ENCODE data around the gene CBFA2T3. TPM values are rescaled to one million over a fixed set of nuclear protein-coding genes. Genes with fewer than 3 reads are reported as not detected.

CBFA2T3 gene
- total and polyA plus RNA-seq, 2 of the 13 experiments (the other 11 are each of a cell fraction or from before 2014, with no cell fraction given), result 0.05 TPM; not detected in 1

- TF ChIP-seq JUNB (CRISPR knock-in tag; IDR thresholded peaks at IDR 0.05; ENCODE audit: borderline replicate concordance), result 0 out of 2 replicates have a peak, but pooled peaks have one; percentile 18
- 0 out of 2 replicates have a peak, but pooled peaks have one; percentile 30 for TF ChIP-seq ZNF589 (CRISPR knock-in tag; conservative IDR thresholded peaks at IDR 0.05)
- no peak for TF ChIP-seq ZNF329 (CRISPR knock-in tag; IDR thresholded peaks at IDR 0.05; ENCODE audit: low read depth)
These were observed 61.2 kb downstream of the CBFA2T3 start (continued) for GRCh38 chr16:88915639-88916327.

- no peak overlapping the region for H3K27ac ChIP-seq (ENCODE audit: extremely low read length, insufficient read depth, low read length)
- H2AFZ ChIP-seq (ENCODE audit: low read length), result no peak overlapping the region
- ChIA-PET POLR2A (no interaction called here), CTCF (ENCODE audit: low intra/inter-chr PET ratio, low total read pairs) (no interaction called here)
- WGBS (ENCODE audit: low lambda C conversion rate), result 13% methylated on average over 11 of the region's 20 CpGs
- no peak overlapping the region for H3K4me3 ChIP-seq (replicated peaks in 1 of 3; ENCODE audit: insufficient read depth in 1 of 3, low read depth in 2 of 3, low read length in 3 of 3)
- no TSS peak for BruUV-seq (replicated peaks)
- in situ Hi-C loops (cut with HindIII; ENCODE audit: extremely low pct_ligation_motif_present, low pct_unique_long_range_greater_than_20kb) (no loop called here), intact Hi-C loops (cut with micrococcal nuclease; ENCODE audit: unreplicated experiment) (no loop called here)
- H4K20me1 ChIP-seq (ENCODE audit: insufficient read depth, low read length), result no peaks in the 10 kb centered on the region
- ATAC-seq (no peak), DNase-seq (ENCODE audit: low spot score) (no peak), FAIRE-seq (no peak)
- peaks cover 38 to 85% of the 10 kb centered on the region in 2 experiments for H3K27me3 ChIP-seq (ENCODE audit: control insufficient read depth in 1 of 2, insufficient read depth in 2 of 2, low read length in 2 of 2)
- H3K4me2 ChIP-seq (ENCODE audit: low read depth, low read length), result no peak overlapping the region
- H3K36me3 ChIP-seq (replicated peaks in 1 of 2; ENCODE audit: control insufficient read depth in 1 of 2, insufficient read depth in 2 of 2, low read length in 2 of 2), result no peaks in the 10 kb centered on the region
- no peaks in the 10 kb centered on the region for H3K79me2 ChIP-seq (ENCODE audit: insufficient read depth, low read length)
- no peaks in the 10 kb centered on the region for H3K4me1 ChIP-seq (ENCODE audit: insufficient read depth, low read length)
- H3K9me3 ChIP-seq (ENCODE audit: low read length), result no peaks in the 10 kb centered on the region
- no peak overlapping the region for H3K9ac ChIP-seq (ENCODE audit: insufficient read depth, low read depth, low read length)
- TF ChIP-seq SP4 (CRISPR knock-in tag; IDR thresholded peaks at IDR 0.05), result no peak
- no peak for TF ChIP-seq SMAD9 (CRISPR knock-in tag; IDR thresholded peaks at IDR 0.05)
- TF ChIP-seq RARG (CRISPR knock-in tag; IDR thresholded peaks at IDR 0.05; ENCODE audit: low read depth), result no peak
- TF ChIP-seq, protein P1, sequence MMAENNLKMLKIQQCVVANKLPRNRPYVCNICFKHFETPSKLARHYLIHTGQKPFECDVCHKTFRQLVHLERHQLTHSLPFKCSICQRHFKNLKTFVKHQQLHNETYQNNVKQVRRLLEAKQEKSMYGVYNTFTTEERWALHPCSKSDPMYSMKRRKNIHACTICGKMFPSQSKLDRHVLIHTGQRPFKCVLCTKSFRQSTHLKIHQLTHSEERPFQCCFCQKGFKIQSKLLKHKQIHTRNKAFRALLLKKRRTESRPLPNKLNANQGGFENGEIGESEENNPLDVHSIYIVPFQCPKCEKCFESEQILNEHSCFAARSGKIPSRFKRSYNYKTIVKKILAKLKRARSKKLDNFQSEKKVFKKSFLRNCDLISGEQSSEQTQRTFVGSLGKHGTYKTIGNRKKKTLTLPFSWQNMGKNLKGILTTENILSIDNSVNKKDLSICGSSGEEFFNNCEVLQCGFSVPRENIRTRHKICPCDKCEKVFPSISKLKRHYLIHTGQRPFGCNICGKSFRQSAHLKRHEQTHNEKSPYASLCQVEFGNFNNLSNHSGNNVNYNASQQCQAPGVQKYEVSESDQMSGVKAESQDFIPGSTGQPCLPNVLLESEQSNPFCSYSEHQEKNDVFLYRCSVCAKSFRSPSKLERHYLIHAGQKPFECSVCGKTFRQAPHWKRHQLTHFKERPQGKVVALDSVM (CRISPR knock-in tag; IDR thresholded peaks at IDR 0.05), result no peak
- TF ChIP-seq NFATC3 (CRISPR knock-in tag; IDR thresholded peaks at IDR 0.05), result no peak
- TF ChIP-seq REPIN1 (CRISPR knock-in tag; IDR thresholded peaks at IDR 0.05; ENCODE audit: borderline replicate concordance, low read depth), result no peak
- no peak for TF ChIP-seq NCOA1 (CRISPR knock-in tag; IDR thresholded peaks at IDR 0.05)
- no peak for TF ChIP-seq ZZZ3 (CRISPR knock-in tag; IDR thresholded peaks at IDR 0.05; ENCODE audit: borderline replicate concordance)
- TF ChIP-seq, protein P2, sequence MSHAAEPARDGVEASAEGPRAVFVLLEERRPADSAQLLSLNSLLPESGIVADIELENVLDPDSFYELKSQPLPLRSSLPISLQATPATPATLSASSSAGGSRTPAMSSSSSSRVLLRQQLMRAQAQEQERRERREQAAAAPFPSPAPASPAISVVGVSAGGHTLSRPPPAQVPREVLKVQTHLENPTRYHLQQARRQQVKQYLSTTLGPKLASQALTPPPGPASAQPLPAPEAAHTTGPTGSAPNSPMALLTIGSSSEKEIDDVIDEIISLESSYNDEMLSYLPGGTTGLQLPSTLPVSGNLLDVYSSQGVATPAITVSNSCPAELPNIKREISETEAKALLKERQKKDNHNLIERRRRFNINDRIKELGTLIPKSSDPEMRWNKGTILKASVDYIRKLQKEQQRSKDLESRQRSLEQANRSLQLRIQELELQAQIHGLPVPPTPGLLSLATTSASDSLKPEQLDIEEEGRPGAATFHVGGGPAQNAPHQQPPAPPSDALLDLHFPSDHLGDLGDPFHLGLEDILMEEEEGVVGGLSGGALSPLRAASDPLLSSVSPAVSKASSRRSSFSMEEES (CRISPR knock-in tag; IDR thresholded peaks at IDR 0.05), result no peak
- no peak for TF ChIP-seq ZNF720 (CRISPR knock-in tag; IDR thresholded peaks at IDR 0.05)
- no peak for TF ChIP-seq ZBTB39 (CRISPR knock-in tag; IDR thresholded peaks at IDR 0.05)
- TF ChIP-seq PREB (CRISPR knock-in tag; IDR thresholded peaks at IDR 0.05), result no peak
- no peak for TF ChIP-seq PHF5A (CRISPR knock-in tag; IDR thresholded peaks at IDR 0.05; ENCODE audit: low read depth, unreplicated experiment)
These were observed 62.1 kb downstream of the CBFA2T3 start for GRCh38 chr16:88914750-88915368.

Measured in HepG2 (cell line).